K562 (cell line): ENCODE measurements around the gene PRUNE1. TPM values are rescaled to one million over a fixed set of nuclear protein-coding genes. Genes with fewer than 3 reads are reported as not detected.

ENCODE experiments used
- ASH1L ChIP-seq: fragments of 450-650 bp; IDR thresholded peaks from 2 replicates; pipeline ENCODE4 v1.6.1; 2018; ENCODE audit warnings: borderline replicate concordance, mild to moderate bottlenecking, low read depth; ENCODE audit not compliant: partially characterized antibody
- CBX2 ChIP-seq: fragments of 200-600 bp; sonication (generic); IDR thresholded peaks from one replicate; pipeline ENCODE4 v1.6.1; 2012; ENCODE audit warnings: mild to moderate bottlenecking, low read length, inconsistent platforms; ENCODE audit not compliant: insufficient read depth, poor library complexity, severe bottlenecking
- DMBX1 ChIP-seq: fragments of 250-450 bp; sonication (Bioruptor Pico); IDR thresholded peaks from 2 replicates; pipeline ENCODE4 v1.8.0; 2022; ENCODE audit warnings: inconsistent platforms, mild to moderate bottlenecking, moderate library complexity, borderline replicate concordance
- HDAC3 ChIP-seq: fragments of 450-650 bp; IDR thresholded peaks from 2 replicates; pipeline ENCODE4 v1.6.1; 2018; ENCODE audit warnings: borderline replicate concordance, mild to moderate bottlenecking, moderate library complexity; ENCODE audit not compliant: partially characterized antibody
- HNRNPL ChIP-seq: fragments of 200-400 bp; formaldehyde crosslinking; IDR thresholded peaks from 2 replicates; pipeline ENCODE4 v1.6.1; 2017; ENCODE audit warnings: low read depth, mild to moderate bottlenecking, low read length
- JUND ChIP-seq, 2 experiments: IDR thresholded peaks; 2 replicates in 1 of 2; 3 replicates in 1 of 2; pipeline ENCODE4 v1.6.1; 2011; ENCODE audit warnings: borderline replicate concordance in 2 of 2, low read depth in 2 of 2, low read length in 2 of 2, improper control_type of control experiment in 1 of 2, missing biosample characterization in 1 of 2, missing genetic modification characterization in 1 of 2, missing genetic modification reagents in 1 of 2
- KLF13 ChIP-seq: fragments of 450-650 bp; IDR thresholded peaks from 2 replicates; pipeline ENCODE4 v1.6.1; 2016; ENCODE audit warnings: missing genetic modification characterization, low read depth, mild to moderate bottlenecking, missing compliant biosample characterization, moderate library complexity, borderline replicate concordance
- MEIS2 ChIP-seq: fragments of 450-650 bp; IDR thresholded peaks from 2 replicates; pipeline ENCODE4 v1.6.1; 2014; ENCODE audit warnings: mild to moderate bottlenecking; ENCODE audit not compliant: partially characterized antibody
- MTA1 ChIP-seq: fragments of 450-650 bp; IDR thresholded peaks from 2 replicates; pipeline ENCODE4 v1.6.1; 2017; ENCODE audit warnings: borderline replicate concordance
- polyA plus RNA-seq, 8 experiments: library from polyadenylated mRNA; depleted of rRNA in 4 of 8; stranded (reverse) in 5 of 8; unstranded in 3 of 8; fragments of >200 nt; fragmentation: Nextera tagmentation in 2 of 8; fragmentation: Illumina TruSeq in 1 of 8; extraction: Ambion mirVana in 2 of 8; extraction: Trizol in 1 of 8; gene quantifications; 2 replicates each; pipeline versions ENCODE4 v1.2.1 to v1.2.3, GENCODE V29; 2011 to 2014; ENCODE audit warnings: inconsistent platforms in 1 of 8, missing spikeins in 1 of 8
- total RNA-seq, 7 experiments: library from RNA; depleted of rRNA in 6 of 7; stranded (reverse); fragments of >200 nt in 6 of 7; fragmentation: Illumina TruSeq in 2 of 7; extraction: Trizol in 2 of 7; gene quantifications; 2 replicates each; pipeline versions ENCODE4 v1.2.1 to v1.2.3, GENCODE V29; 2011 to 2021; ENCODE audit warnings: low replicate concordance in 1 of 7
- TF ChIP-seq, protein P1 (sequence below), 2 experiments: fragments of 450-650 bp; formaldehyde crosslinking in 1 of 2; IDR thresholded peaks; 2 replicates each; pipeline versions ENCODE4 v1.4.0 to v1.6.1; 2014 to 2020; ENCODE audit warnings: mild to moderate bottlenecking in 2 of 2, borderline replicate concordance in 1 of 2, low read depth in 1 of 2

Gene PRUNE1
- total and polyA plus RNA-seq, 9 of the 15 experiments (the other 6 are each of a cell fraction or from before 2014, with no cell fraction given), result 16.7 to 48.3 (median 26.2) TPM

DNA sequence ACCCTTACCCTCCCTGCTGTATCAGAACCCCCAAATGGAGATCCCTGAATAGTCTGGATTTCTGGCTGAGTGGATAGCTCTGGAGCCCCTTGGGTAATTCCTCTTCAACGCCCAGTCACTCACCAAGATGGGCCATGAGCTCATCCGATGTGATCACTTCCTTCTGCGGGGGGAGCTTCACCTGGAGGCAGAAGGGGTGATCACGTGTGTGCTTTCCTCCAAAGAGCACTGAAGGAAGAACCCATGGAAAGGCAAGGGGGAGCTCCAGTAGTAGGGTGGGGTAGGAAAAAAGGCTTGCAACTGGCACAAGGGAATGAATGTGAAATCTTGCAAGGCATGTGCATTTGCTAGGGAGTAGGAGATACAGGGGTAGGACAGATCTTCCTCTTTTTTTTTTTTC, 6.6 kb upstream of the PRUNE1 start (continued):
- TF ChIP-seq, protein P1, sequence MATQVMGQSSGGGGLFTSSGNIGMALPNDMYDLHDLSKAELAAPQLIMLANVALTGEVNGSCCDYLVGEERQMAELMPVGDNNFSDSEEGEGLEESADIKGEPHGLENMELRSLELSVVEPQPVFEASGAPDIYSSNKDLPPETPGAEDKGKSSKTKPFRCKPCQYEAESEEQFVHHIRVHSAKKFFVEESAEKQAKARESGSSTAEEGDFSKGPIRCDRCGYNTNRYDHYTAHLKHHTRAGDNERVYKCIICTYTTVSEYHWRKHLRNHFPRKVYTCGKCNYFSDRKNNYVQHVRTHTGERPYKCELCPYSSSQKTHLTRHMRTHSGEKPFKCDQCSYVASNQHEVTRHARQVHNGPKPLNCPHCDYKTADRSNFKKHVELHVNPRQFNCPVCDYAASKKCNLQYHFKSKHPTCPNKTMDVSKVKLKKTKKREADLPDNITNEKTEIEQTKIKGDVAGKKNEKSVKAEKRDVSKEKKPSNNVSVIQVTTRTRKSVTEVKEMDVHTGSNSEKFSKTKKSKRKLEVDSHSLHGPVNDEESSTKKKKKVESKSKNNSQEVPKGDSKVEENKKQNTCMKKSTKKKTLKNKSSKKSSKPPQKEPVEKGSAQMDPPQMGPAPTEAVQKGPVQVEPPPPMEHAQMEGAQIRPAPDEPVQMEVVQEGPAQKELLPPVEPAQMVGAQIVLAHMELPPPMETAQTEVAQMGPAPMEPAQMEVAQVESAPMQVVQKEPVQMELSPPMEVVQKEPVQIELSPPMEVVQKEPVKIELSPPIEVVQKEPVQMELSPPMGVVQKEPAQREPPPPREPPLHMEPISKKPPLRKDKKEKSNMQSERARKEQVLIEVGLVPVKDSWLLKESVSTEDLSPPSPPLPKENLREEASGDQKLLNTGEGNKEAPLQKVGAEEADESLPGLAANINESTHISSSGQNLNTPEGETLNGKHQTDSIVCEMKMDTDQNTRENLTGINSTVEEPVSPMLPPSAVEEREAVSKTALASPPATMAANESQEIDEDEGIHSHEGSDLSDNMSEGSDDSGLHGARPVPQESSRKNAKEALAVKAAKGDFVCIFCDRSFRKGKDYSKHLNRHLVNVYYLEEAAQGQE (IDR thresholded peaks at IDR 0.05; ENCODE audit: borderline replicate concordance), result peak; percentile 39
- TF ChIP-seq, protein P1 (CRISPR knock-in tag; IDR thresholded peaks at IDR 0.05; ENCODE audit: low read depth), result no peak
- TF ChIP-seq DMBX1 (CRISPR knock-in tag) (no peak), JUND (IDR thresholded peaks at IDR 0.05; ENCODE audit: borderline replicate concordance, low read depth, low read length) (peak; percentile 90), JUND (tag; IDR thresholded peaks at IDR 0.05; ENCODE audit: borderline replicate concordance, low read depth, low read length) (peak; percentile 83; the same call in 2 of the 3 replicates), ASH1L (no peak), HNRNPL (no peak), MTA1 (0 out of 2 replicates have a peak, but pooled peaks have one; percentile 19), MEIS2 (peak; percentile 41), KLF13 (tag) (no peak), HDAC3 (no peak), CBX2 (no peak)
